IMR-90 (cell line): ENCODE measurements around the gene HRH1. TPM values are rescaled to one million over a fixed set of nuclear protein-coding genes. Genes with fewer than 3 reads are reported as not detected.

Experiments used
- ATAC-seq: fragments of 200-7000 bp; cut with Tn5 transposase; 2 replicates; pipeline ENCODE4 v1.9.1; 2020; ENCODE audit warnings: low read depth, mild to moderate bottlenecking, moderate library complexity
- BruUV-seq: library from RNA; stranded (reverse); fragments of 400-500 nt; replicated peaks from 2 replicates; lab custom pipeline; 2021; lab: Mats Ljungman, UMichigan
- CTCF ChIA-PET: fragments of 300-600 bp; formaldehyde crosslinking; extraction: SDS; loops from one replicate; lab custom pipeline; 2021; ENCODE audit warnings: antibody characterized with exemption; lab: Yijun Ruan, JAX
- POLR2A ChIA-PET: fragments of 300-600 bp; sonication (Branson Sonifier 250); formaldehyde crosslinking; loops from one replicate; lab custom pipeline; 2022; ENCODE audit warnings: antibody characterized with exemption; ENCODE audit not compliant: unreplicated experiment; lab: Charles Lee
- DNase-seq: peaks from one replicate; pipeline ENCODE4 v3.0.0; 2013
- H2AFZ ChIP-seq: replicated peaks from 2 replicates; pipeline ENCODE3; 2013; ENCODE audit warnings: low read length, mild to moderate bottlenecking; ENCODE audit not compliant: poor library complexity
- H2AK5ac ChIP-seq: 2 replicates; pipeline ENCODE4 v1.6.1; 2013; ENCODE audit warnings: low read depth, low read length, inconsistent platforms
- H2AK9ac ChIP-seq: replicated peaks from 2 replicates; pipeline ENCODE3; 2013; ENCODE audit warnings: mild to moderate bottlenecking, low read depth, low read length, moderate library complexity; ENCODE audit not compliant: poor library complexity
- H2BK120ac ChIP-seq: 2 replicates; pipeline ENCODE4 v1.6.1; 2013; ENCODE audit warnings: low read depth, low read length, inconsistent platforms
- H2BK15ac ChIP-seq: 3 replicates; pipeline ENCODE4 v1.6.1; 2013; ENCODE audit warnings: low read depth, low read length, inconsistent platforms
- H2BK20ac ChIP-seq: 2 replicates; pipeline ENCODE4 v1.6.1; 2013; ENCODE audit warnings: low read depth, mild to moderate bottlenecking, inconsistent platforms, low read length, moderate library complexity
- H2BK5ac ChIP-seq: 2 replicates; pipeline ENCODE4 v1.6.1; 2013; ENCODE audit warnings: mild to moderate bottlenecking, low read depth, low read length, inconsistent platforms; ENCODE audit not compliant: poor library complexity, severe bottlenecking
- H3K14ac ChIP-seq: replicated peaks from 2 replicates; pipeline ENCODE4 v1.6.1; 2013; ENCODE audit warnings: low read depth, low read length, inconsistent platforms
- H3K18ac ChIP-seq: 2 replicates; pipeline ENCODE4 v1.6.1; 2013; ENCODE audit warnings: low read depth, low read length, control low read depth
- H3K23ac ChIP-seq: 2 replicates; pipeline ENCODE4 v1.6.1; 2013; ENCODE audit warnings: low read depth, low read length, inconsistent platforms
- H3K27ac ChIP-seq: 2 replicates; pipeline ENCODE4 v1.5.1; 2013; ENCODE audit warnings: mild to moderate bottlenecking, control low read depth, low read length; ENCODE audit not compliant: insufficient read depth
- H3K27me3 ChIP-seq: 2 replicates; pipeline ENCODE4 v1.6.1; 2013; ENCODE audit warnings: low read length; ENCODE audit not compliant: control insufficient read depth, insufficient read depth
- H3K36me3 ChIP-seq: 2 replicates; pipeline ENCODE4 v1.6.1; 2013; ENCODE audit warnings: low read length, mixed read lengths; ENCODE audit not compliant: control insufficient read depth, insufficient read depth
- H3K4ac ChIP-seq: 2 replicates; pipeline ENCODE4 v1.6.1; 2013; ENCODE audit warnings: low read depth, low read length, inconsistent platforms
- H3K4me1 ChIP-seq: 2 replicates; pipeline ENCODE4 v1.6.1; 2013; ENCODE audit warnings: low read length, mixed read lengths; ENCODE audit not compliant: control insufficient read depth, insufficient read depth
- H3K4me2 ChIP-seq: 2 replicates; pipeline ENCODE4 v1.6.1; 2013; ENCODE audit warnings: low read depth, mild to moderate bottlenecking, control low read depth, low read length, moderate library complexity
- H3K4me3 ChIP-seq: 2 replicates; pipeline ENCODE4 v1.5.1; 2013; ENCODE audit warnings: low read depth, mild to moderate bottlenecking, control low read depth, low read length, moderate library complexity; ENCODE audit not compliant: insufficient read depth
- H3K56ac ChIP-seq: 2 replicates; pipeline ENCODE4 v1.6.1; 2013; ENCODE audit warnings: low read length, inconsistent platforms; ENCODE audit not compliant: insufficient read depth; ENCODE audit errors: extremely low read depth
- H3K79me1 ChIP-seq, 2 experiments: 2 replicates each; pipeline ENCODE4 v1.6.1; 2013; ENCODE audit warnings: low read length in 2 of 2, inconsistent platforms in 1 of 2, low read depth in 1 of 2
- H3K9ac ChIP-seq: 2 replicates; pipeline ENCODE4 v1.6.1; 2013; ENCODE audit warnings: low read depth, low read length, control low read depth
- H3K9me1 ChIP-seq: 2 replicates; pipeline ENCODE4 v1.6.1; 2013; ENCODE audit warnings: low read length, inconsistent platforms; ENCODE audit not compliant: insufficient read depth
- H3K9me3 ChIP-seq: 2 replicates; pipeline ENCODE4 v1.6.1; 2013; ENCODE audit warnings: low read length; ENCODE audit not compliant: control insufficient read depth, insufficient read depth
- H4K20me1 ChIP-seq: 2 replicates; pipeline ENCODE4 v1.6.1; 2013; ENCODE audit warnings: low read length, inconsistent platforms; ENCODE audit not compliant: insufficient read depth
- H4K5ac ChIP-seq: 2 replicates; pipeline ENCODE4 v1.6.1; 2013; ENCODE audit warnings: mild to moderate bottlenecking, low read depth, low read length, control low read depth
- H4K8ac ChIP-seq, 2 experiments: 2 replicates each; pipeline ENCODE4 v1.6.1; 2013; ENCODE audit warnings: low read depth in 2 of 2, low read length in 2 of 2, control low read depth in 1 of 2, inconsistent platforms in 1 of 2
- H4K91ac ChIP-seq: 2 replicates; pipeline ENCODE4 v1.6.1; 2013; ENCODE audit warnings: low read depth, low read length, inconsistent platforms; ENCODE audit not compliant: insufficient read depth
- BHLHE40 ChIP-seq: fragments of 150-350 bp; IDR thresholded peaks from 2 replicates; pipeline ENCODE4 v1.6.1; 2016; ENCODE audit warnings: mild to moderate bottlenecking, low read depth, low read length
- FOS ChIP-seq: fragments of 150-350 bp; IDR thresholded peaks from 2 replicates; pipeline ENCODE4 v1.6.1; 2016; ENCODE audit warnings: low read depth, low read length
- WGBS, 2 experiments: methylation state at CpG; one replicate each; pipeline versions ENCODE4 v1.1.5 to v1.1.7; 2013; ENCODE audit warnings: missing lambda C conversion rate in 2 of 2; ENCODE audit not compliant: insufficient read length in 1 of 2; ENCODE audit errors: extremely low coverage in 2 of 2; 5-methylcytosine and 5-hydroxymethylcytosine counted together
- dilution Hi-C: fragments of 300-500 bp; cut with HindIII; formaldehyde crosslinking; loops from one replicate; pipeline ENCODE4 v1.14.3; 2018; ENCODE audit warnings: low sequenced_read_pairs; ENCODE audit not compliant: unreplicated experiment
- in situ Hi-C: fragments of 300-500 bp; cut with MboI; formaldehyde crosslinking; loops from 3 replicates; pipeline ENCODE4 v1.14.3; 2019; ENCODE audit warnings: low sequenced_read_pairs, inconsistent platforms, mixed read lengths
- intact Hi-C: fragments of 100-400 bp; cut with micrococcal nuclease; formaldehyde crosslinking; loops from 2 replicates; pipeline ENCODE4 v1.10.0; 2022
- polyA plus RNA-seq, 3 experiments: library from polyadenylated mRNA; depleted of rRNA; stranded (reverse); fragments of >200 nt; gene quantifications; 2 replicates each; pipeline ENCODE4 v1.2.3, GENCODE V29; 2012; ENCODE audit warnings: low replicate concordance in 1 of 3
- total RNA-seq: library from RNA; depleted of rRNA; stranded (reverse); fragments of >200 nt; gene quantifications from 2 replicates; pipeline ENCODE4 v1.2.3, GENCODE V29; 2012

Gene HRH1
- total and polyA plus RNA-seq, 2 of the 4 experiments (the other 2 are of a cell fraction), result 7.6 to 16.1 TPM

DNA sequence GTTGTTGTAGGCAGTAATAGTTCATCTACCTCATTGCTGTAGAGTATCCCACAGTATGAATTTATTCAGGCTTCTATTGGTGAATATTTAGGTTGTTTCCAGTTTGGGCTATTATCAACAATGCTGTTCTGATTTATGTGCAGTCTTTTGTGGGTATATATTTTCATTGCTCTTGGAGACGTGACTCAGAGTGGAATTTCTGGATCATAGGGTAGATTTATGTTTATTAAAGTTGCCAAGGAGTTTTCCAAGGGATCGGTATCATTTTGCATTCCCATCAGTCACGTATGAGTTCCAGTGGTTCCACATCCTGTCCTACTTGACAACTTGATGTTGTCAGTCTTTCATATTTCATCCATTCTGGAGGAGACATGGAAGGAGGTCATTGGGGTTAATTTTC lies 8.4 kb upstream of the HRH1 start:
- POLR2A ChIA-PET, result no interaction called here
- H3K4me2 ChIP-seq, result peak overlapping the region; percentile 23; the same call in 1 of the 2 replicates

More for the DNA sequence above, 8.4 kb upstream of the HRH1 start:
- Histone ChIP-seq H4K91ac (no peak overlapping the region), H2BK120ac (peak overlapping the region; percentile 85), H3K56ac (peak overlapping the region; percentile 27; the same call in 1 of the 2 replicates), H2AFZ (no peak overlapping the region), H3K27me3 (no peaks in the 10 kb centered on the region), H3K9ac (no peak overlapping the region), H3K18ac (peak overlapping the region; percentile 91; the same call in 1 of the 2 replicates), H3K4me3 (no peak overlapping the region), H2BK20ac (peak overlapping the region; percentile 79), H3K23ac (no peak overlapping the region), H3K9me3 (no peaks in the 10 kb centered on the region), H2BK5ac (peak overlapping the region; percentile 46), H2AK5ac (no peak overlapping the region), H3K79me1 (peaks cover 0 to 12% of the 10 kb centered on the region in 2 experiments; a peak in 2 of 4 replicates), H2BK15ac (peak overlapping the region; percentile 16; the same call in 2 of the 3 replicates), H4K20me1 (no peaks in the 10 kb centered on the region), H3K9me1 (peaks cover 20% of the 10 kb centered on the region), H4K8ac (no peak overlapping the region), H3K4me1 (peaks cover 19% of the 10 kb centered on the region), H3K14ac (peak overlapping the region; percentile 75; the same call in 1 of the 2 replicates), H3K27ac (no peak overlapping the region), H4K5ac (no peak overlapping the region), H2AK9ac (no peak overlapping the region), H3K36me3 (no peaks in the 10 kb centered on the region), H3K4ac (peak overlapping the region; percentile 88; the same call in 1 of the 2 replicates)
- intact Hi-C loops (no loop called here), dilution Hi-C loops (no loop called here), in situ Hi-C loops (no loop called here)
- DNase-seq, result peak; percentile 95
- no CpG with 5 or more reads among the region's 3 CpGs for WGBS, 2 experiments
- CTCF ChIA-PET, result no interaction called here
- TF ChIP-seq BHLHE40 (no peak), FOS (peak; percentile 94)
- peak; percentile 79 for ATAC-seq
- BruUV-seq, result no TSS peak
